HepG2 (cell line): ENCODE results near the gene AJUBA. TPM values are rescaled to one million over a fixed set of nuclear protein-coding genes. Genes with fewer than 3 reads are reported as not detected.

Source experiments
- CBFB ChIP-seq: sonication (generic); formaldehyde crosslinking; IDR thresholded peaks from 2 replicates; pipeline ENCODE4 v1.4.0; 2020; ENCODE audit warnings: missing genetic modification reagents
- ETV6 ChIP-seq: sonication (generic); formaldehyde crosslinking; conservative IDR thresholded peaks from 2 replicates; pipeline ENCODE4 v1.4.0; 2020; ENCODE audit warnings: missing genetic modification reagents
- MYNN ChIP-seq: sonication (generic); formaldehyde crosslinking; IDR thresholded peaks from 2 replicates; pipeline ENCODE4 v1.4.0; 2020; ENCODE audit warnings: mild to moderate bottlenecking, low read depth, missing genetic modification reagents
- PRDM10 ChIP-seq: sonication (generic); formaldehyde crosslinking; IDR thresholded peaks from 2 replicates; pipeline ENCODE4 v1.4.0; 2020; ENCODE audit warnings: low read depth, missing genetic modification reagents
- SOX5 ChIP-seq: IDR thresholded peaks from 2 replicates; pipeline ENCODE4 v1.6.1; 2016; ENCODE audit warnings: borderline replicate concordance
- TCF7L2 ChIP-seq: IDR thresholded peaks from 2 replicates; pipeline ENCODE4 v1.6.1; 2011; ENCODE audit warnings: mild to moderate bottlenecking, low read depth, low read length, moderate library complexity
- ZFAT ChIP-seq: sonication (generic); formaldehyde crosslinking; conservative IDR thresholded peaks from 2 replicates; pipeline ENCODE4 v1.8.1; 2023; ENCODE audit warnings: missing genetic modification reagents, inconsistent platforms
- ZFYVE20 ChIP-seq: sonication (generic); formaldehyde crosslinking; IDR thresholded peaks from 2 replicates; pipeline ENCODE4 v1.8.0; 2023; ENCODE audit warnings: low read depth, mild to moderate bottlenecking, moderate library complexity, missing genetic modification reagents, borderline replicate concordance
- ZNF17 ChIP-seq: sonication (generic); formaldehyde crosslinking; IDR thresholded peaks from 2 replicates; pipeline ENCODE4 v1.5.0; 2020; ENCODE audit warnings: mild to moderate bottlenecking, missing genetic modification reagents
- ZNF180 ChIP-seq: sonication (generic); formaldehyde crosslinking; IDR thresholded peaks from 2 replicates; pipeline ENCODE4 v1.4.0; 2020; ENCODE audit warnings: low read depth, missing genetic modification reagents, borderline replicate concordance
- ZNF460 ChIP-seq: sonication (generic); formaldehyde crosslinking; IDR thresholded peaks from 2 replicates; pipeline ENCODE4 v1.5.1; 2020; ENCODE audit warnings: missing genetic modification reagents, mild to moderate bottlenecking, borderline replicate concordance
- ZNF674 ChIP-seq: sonication (generic); formaldehyde crosslinking; IDR thresholded peaks from 2 replicates; pipeline ENCODE4 v1.5.0; 2020; ENCODE audit warnings: low read depth, mild to moderate bottlenecking, missing genetic modification reagents
- ZNF746 ChIP-seq: sonication (generic); formaldehyde crosslinking; IDR thresholded peaks from 2 replicates; pipeline ENCODE4 v1.8.0; 2022; ENCODE audit warnings: mild to moderate bottlenecking, missing genetic modification reagents
- ZNF781 ChIP-seq: sonication (generic); formaldehyde crosslinking; IDR thresholded peaks from 2 replicates; pipeline ENCODE4 v1.5.1; 2020; ENCODE audit warnings: borderline replicate concordance, mild to moderate bottlenecking, missing genetic modification reagents; ENCODE audit errors: not compliant biosample characterization
- ZNF792 ChIP-seq: IDR thresholded peaks from 2 replicates; pipeline ENCODE4 v1.6.1; 2016
- polyA plus RNA-seq, 8 experiments: library from polyadenylated mRNA; depleted of rRNA in 3 of 8; stranded (reverse) in 7 of 8; unstranded in 1 of 8; fragments of >200 nt; fragmentation: Illumina TruSeq in 4 of 8; extraction: Trizol in 4 of 8; gene quantifications; 2 replicates each; pipeline versions ENCODE4 v1.2.1 to v1.2.3, GENCODE V29; 2011 to 2016; ENCODE audit warnings: low read depth in 4 of 8, missing spikeins in 1 of 8, mixed read lengths in 1 of 8; ENCODE audit not compliant: insufficient read depth in 1 of 8
- total RNA-seq, 5 experiments: library from RNA; depleted of rRNA; stranded (reverse); fragments of >200 nt; fragmentation: Illumina TruSeq; extraction: Trizol; gene quantifications; 2 replicates each; pipeline ENCODE4 v1.2.3, GENCODE V29; 2016; ENCODE audit warnings: low read depth in 1 of 5
- TF ChIP-seq, protein P1 (sequence below): sonication (generic); formaldehyde crosslinking; IDR thresholded peaks from 2 replicates; pipeline ENCODE4 v1.4.0; 2020; ENCODE audit warnings: missing genetic modification reagents, borderline replicate concordance
- TF ChIP-seq, protein P2 (sequence below): IDR thresholded peaks from 2 replicates; pipeline ENCODE4 v1.6.1; 2016
- TF ChIP-seq, protein P3 (sequence below): IDR thresholded peaks from 2 replicates; pipeline ENCODE4 v1.6.1; 2016; ENCODE audit warnings: missing compliant biosample characterization, missing genetic modification reagents, borderline replicate concordance
- TF ChIP-seq, protein P4 (sequence below): sonication (generic); formaldehyde crosslinking; conservative IDR thresholded peaks from 2 replicates; pipeline ENCODE4 v1.4.0; 2020; ENCODE audit warnings: missing genetic modification reagents

The AJUBA gene
- total and polyA plus RNA-seq, 2 of the 13 experiments (the other 11 are each of a cell fraction or from before 2014, with no cell fraction given) = 157 to 241 TPM

DNA sequence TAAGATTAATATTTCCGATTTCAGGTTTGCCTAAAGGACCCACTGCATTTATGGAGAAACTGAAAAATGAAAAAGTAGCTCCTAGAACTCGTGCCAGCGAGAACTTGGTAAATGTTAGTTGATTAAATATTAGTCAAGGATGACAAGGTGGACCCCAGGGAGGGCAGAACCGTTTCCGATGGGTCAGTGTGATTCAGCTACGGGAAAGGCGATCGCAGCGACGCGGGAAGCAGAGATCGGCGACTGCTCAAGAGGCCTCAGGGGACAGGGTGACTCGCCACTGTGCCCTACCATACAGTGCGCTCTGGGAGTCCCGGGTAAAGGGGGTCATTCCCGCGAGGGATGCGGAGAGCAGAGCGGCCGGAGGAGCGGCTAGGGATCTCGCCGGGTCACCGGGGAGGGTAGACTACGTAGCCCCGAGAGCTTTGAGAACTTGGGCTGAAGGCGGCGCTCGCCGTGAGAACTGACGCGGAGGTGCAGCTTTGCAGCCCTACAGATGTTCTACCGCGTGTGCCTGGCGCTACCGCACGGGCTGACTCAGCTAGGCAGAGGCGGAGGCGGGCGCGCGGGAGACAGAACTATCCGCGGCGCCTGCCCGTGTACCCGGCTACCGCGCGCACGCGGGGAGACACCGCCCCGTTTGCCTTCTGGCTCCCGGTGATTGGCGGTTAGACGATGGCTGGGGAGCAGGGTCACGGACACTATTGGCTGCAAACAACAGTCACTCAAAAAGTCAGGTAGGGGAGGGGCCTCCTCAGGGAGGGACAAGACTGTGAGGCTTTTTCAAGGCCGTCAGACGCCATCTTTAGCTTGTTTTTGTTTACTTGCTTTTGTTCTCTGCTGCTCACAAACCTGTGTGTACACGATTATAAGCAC is 24.4 kb upstream of the AJUBA start (continued):
- TF ChIP-seq, protein P1, sequence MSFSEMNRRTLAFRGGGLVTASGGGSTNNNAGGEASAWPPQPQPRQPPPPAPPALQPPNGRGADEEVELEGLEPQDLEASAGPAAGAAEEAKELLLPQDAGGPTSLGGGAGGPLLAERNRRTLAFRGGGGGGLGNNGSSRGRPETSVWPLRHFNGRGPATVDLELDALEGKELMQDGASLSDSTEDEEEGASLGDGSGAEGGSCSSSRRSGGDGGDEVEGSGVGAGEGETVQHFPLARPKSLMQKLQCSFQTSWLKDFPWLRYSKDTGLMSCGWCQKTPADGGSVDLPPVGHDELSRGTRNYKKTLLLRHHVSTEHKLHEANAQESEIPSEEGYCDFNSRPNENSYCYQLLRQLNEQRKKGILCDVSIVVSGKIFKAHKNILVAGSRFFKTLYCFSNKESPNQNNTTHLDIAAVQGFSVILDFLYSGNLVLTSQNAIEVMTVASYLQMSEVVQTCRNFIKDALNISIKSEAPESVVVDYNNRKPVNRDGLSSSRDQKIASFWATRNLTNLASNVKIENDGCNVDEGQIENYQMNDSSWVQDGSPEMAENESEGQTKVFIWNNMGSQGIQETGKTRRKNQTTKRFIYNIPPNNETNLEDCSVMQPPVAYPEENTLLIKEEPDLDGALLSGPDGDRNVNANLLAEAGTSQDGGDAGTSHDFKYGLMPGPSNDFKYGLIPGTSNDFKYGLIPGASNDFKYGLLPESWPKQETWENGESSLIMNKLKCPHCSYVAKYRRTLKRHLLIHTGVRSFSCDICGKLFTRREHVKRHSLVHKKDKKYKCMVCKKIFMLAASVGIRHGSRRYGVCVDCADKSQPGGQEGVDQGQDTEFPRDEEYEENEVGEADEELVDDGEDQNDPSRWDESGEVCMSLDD (CRISPR knock-in tag) = peak; percentile 91
- TF ChIP-seq ETV6 (CRISPR knock-in tag) (peak; percentile 98), TCF7L2 (no peak), MYNN (CRISPR knock-in tag) (peak; percentile 91), ZNF674 (peak; percentile 97; the same call in 1 of the 2 replicates), ZFYVE20 (CRISPR knock-in tag) (no peak), PRDM10 (CRISPR knock-in tag) (peak; percentile 94), ZNF460 (peak; percentile 26; the same call in 1 of the 2 replicates), ZNF746 (peak; percentile 97), ZNF180 (CRISPR knock-in tag) (peak; percentile 93; the same call in 1 of the 2 replicates), ZFAT (no peak; the same call in 1 of the 2 replicates), CBFB (peak; percentile 98), ZNF792 (CRISPR knock-in tag) (peak; percentile 100), SOX5 (CRISPR knock-in tag) (peak; percentile 75), ZNF17 (CRISPR knock-in tag) (no peak), ZNF781 (peak; percentile 99)
- TF ChIP-seq, protein P2, sequence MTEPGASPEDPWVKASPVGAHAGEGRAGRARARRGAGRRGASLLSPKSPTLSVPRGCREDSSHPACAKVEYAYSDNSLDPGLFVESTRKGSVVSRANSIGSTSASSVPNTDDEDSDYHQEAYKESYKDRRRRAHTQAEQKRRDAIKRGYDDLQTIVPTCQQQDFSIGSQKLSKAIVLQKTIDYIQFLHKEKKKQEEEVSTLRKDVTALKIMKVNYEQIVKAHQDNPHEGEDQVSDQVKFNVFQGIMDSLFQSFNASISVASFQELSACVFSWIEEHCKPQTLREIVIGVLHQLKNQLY (CRISPR knock-in tag) = peak; percentile 64; the same call in 1 of the 2 replicates
- TF ChIP-seq, protein P3, sequence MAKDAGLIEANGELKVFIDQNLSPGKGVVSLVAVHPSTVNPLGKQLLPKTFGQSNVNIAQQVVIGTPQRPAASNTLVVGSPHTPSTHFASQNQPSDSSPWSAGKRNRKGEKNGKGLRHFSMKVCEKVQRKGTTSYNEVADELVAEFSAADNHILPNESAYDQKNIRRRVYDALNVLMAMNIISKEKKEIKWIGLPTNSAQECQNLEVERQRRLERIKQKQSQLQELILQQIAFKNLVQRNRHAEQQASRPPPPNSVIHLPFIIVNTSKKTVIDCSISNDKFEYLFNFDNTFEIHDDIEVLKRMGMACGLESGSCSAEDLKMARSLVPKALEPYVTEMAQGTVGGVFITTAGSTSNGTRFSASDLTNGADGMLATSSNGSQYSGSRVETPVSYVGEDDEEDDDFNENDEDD (CRISPR knock-in tag) = peak; percentile 98
- TF ChIP-seq, protein P4, sequence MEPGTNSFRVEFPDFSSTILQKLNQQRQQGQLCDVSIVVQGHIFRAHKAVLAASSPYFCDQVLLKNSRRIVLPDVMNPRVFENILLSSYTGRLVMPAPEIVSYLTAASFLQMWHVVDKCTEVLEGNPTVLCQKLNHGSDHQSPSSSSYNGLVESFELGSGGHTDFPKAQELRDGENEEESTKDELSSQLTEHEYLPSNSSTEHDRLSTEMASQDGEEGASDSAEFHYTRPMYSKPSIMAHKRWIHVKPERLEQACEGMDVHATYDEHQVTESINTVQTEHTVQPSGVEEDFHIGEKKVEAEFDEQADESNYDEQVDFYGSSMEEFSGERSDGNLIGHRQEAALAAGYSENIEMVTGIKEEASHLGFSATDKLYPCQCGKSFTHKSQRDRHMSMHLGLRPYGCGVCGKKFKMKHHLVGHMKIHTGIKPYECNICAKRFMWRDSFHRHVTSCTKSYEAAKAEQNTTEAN (CRISPR knock-in tag) = peak; percentile 92
